GM18498 (cell line): ENCODE results near the gene GRB10.
"Not testable (repeated sequence)": the region's sequence is repeated elsewhere in the genome, so short reads cannot be mapped to it uniquely, and the experiment has no call there.

Experiments
- ATAC-seq: cut with Tn5 transposase; IDR thresholded peaks from one replicate; pipeline ENCODE4 v1.9.1; 2021; ENCODE audit warnings: mild to moderate bottlenecking, moderate library complexity; ENCODE audit not compliant: unreplicated experiment

Gene GRB10

DNA sequence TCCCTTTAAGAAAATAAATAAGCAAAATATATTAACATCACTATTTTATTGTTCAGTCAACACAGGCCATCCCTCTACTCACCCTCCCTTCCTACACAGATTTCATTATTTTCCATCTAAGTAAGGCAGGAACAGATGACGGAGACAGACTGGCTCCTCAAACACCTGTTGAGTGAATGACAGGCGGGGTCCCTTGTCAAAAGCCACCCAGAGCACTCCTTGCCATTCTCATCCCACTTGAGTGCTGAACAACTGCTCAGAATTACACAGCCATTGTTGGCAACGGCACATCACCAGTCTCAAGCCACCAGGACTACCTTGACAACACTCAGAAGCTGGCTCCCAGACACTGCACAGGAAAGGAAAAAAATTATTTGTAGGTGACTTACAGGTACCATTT, 3.3 kb downstream of the GRB10 start:
- ATAC-seq: no peak

DNA sequence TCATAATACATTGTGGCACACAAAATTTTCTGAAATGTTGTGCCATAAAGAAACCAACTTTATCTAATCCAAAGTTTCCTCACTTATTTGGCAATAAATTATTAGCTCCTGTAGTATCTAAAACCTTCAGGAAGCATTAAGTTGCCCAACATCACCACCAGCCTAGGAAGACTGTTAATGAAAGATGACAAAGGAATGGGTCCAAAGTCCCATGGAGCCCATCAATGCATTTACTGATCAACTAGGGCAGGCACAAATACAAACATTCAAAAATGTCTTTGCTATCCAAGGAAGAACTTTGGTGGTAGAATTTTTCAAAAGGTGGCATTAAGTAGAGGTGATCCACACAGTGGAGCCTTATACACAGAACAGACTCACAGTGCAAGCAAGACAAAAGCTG, 4.5 kb downstream of the GRB10 start:
- no peak for ATAC-seq

DNA sequence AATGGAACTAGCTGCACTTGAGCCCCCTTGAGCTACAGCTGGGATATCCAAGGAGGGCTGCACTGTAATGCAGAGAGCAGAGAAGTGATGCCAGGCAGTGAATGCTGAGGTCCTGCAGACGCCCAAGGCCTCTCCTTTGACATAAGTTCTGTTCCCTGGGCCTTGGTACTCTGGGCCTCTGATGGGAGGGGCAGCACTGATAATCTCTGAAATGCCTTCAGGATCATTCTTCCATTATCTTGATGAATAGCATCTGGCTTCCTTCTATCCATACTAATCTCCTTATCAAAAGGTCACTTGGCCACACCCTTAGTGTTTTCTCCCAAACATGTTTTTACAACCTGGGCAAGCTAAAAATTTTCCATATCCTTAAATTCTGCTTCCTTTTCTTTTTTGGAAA, 6.9 kb downstream of the GRB10 start:
- ATAC-seq: no peak

DNA sequence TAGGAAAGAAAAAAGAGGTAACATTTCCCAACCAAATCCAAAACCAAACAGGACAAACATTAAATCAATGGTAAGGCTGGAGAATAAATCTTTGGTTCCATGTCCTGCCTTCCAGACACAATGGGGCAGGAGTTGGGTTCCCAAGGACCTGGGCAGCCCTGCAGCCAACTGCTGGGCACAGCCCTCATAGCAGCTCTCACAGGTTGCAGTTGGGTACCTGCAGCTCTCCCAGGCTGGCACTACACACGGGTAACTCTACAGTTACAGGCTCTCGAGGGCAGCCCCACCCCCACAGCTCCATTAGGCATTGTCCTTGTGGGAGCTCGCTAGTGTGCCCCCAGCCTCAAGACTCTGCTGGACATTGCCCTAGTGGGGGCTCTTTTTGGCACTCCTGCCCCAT, 7.5 kb downstream of the GRB10 start:
- no peak for ATAC-seq

DNA sequence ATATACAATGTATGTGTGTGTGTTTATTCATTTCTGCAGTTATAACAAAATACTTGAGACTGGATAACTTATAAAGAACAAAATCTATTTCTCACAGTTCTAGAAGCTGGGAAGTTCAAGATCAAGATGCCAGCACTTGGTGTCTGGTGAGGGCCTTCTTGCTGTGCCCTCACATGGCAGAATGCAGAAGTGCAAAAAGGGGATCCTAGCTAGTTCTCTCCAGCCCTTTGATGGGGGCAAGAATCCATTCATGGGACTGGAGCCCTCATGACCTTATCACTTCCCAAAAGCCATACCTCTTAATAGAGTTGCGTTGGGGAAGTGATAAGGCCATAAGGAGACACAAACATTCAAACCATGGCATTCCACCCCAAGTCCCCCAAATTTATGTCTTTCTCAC, 8.4 kb downstream of the GRB10 start:
- no peak for ATAC-seq

DNA sequence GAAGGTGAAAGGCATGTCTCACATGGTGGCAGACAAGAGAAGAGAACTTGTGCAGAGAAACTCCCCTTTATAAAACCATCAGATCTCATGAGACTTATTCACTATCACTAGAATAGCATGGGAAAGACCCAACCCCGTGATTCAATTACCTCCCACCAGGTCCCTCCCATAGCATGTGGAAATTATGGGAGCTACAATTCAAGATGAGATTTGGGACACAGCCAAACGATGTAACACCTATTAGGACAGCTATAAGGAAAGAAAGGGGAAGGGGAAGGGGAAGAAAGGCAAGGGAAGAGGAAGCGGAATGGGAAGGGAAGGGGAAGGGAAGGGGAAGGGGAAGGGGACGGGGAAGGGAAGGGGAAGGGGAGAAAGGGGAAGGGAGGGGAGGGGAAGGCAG, 9.6 kb downstream of the GRB10 start:
- ATAC-seq: not testable (repeated sequence)

DNA sequence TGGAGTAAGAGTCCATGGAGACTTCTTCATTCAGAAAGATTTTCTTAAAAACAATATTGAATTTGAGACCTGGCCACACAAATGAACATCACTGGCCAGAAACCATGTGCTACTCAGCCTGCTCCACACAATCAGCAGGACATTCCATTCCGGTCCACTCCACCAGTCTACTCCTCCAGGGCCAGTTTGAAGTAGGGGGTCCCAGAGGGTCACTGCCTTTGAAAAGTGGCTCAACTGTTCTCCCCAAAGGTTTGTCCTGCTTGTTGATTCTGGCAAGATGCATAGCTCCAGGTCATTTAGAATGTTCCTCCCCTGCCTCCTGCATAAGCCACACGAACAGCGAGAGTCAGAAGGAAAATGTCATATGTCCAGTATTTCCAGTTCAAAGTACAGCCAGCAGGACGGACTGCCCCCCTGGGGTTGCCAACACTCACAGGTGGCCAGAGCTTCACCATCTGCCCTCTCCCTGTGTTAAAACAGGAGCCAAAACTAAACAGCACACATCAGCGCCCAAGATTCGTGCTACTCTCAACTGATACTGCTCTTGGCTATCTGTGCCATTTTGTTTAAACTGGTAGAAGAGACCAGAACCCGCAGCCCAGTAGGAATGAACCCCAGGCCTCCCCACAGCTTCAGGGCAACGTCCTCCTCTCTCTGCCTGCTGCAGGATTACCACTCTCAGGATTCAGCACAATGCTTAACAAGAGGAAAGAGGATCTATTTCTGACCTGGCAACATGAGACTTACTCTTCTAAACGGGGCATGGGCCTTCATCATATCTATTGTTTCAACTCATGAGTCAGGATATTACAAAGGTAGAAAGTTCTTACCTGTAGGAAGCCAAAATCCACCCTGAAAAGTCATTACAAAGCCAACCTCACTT, 11.3 kb downstream of the GRB10 start:
- ATAC-seq: no peak

DNA sequence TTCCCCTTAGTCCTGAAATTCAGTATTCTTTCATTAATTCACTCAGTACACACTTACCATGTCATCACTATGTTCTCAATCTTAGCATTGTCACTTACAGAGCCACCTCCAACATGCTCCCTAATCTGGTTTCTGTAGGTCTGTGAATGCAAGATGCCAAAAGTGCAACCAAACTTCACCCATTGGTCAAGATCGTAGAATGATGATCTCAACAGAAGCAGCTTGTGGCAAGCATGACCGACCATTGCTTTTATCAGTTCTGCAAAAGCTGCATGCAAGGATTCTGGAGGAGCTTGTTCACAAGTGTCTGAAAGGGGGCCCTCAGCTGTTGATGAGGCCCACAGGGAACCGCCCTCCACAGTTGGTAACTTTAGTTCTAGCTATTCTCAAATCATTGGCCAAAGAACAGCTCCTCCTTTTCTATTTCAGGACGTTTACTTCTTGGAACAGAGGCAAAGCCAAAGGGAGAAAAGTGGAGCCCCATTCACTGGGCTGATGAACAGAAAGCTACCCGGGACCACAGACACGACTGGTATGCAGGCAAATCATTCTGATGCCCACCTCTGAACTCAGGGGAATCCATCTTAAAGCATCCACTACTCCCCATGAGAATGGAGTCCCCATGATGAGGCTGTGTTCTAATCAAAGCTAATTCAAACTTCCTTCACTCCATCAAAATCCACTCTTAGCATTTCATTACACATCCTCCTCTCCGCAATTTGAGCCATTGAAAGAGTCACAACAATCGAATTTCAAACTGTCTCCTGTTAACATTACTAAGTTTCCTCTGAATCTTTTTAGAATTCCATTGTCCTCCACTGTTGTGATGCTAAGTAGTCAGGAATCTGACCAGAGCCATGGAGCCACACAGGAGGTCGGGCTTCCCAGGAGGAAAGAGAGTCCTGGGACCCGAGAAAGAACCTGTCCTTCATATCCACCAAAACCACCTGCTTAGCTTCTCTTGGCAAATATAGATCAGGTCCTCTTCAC, 13.9 kb downstream of the GRB10 start:
- ATAC-seq: no peak

DNA sequence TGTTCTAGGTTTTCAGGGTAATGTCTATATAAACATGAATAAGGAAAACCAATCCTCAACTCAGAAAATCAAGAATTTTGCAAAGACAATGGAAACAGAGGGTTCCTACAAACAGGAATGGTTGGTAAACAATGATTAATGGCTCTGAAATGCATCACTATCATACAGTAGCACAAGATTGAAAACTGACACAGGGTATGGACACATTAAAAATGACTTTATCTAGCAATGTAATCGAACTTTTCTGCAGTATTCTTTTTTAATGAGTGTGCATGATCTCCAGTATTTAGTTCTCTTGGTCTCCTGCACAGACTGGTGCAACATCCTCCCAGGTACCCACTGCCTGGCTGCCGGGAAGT, 15.9 kb downstream of the GRB10 start:
- ATAC-seq: no peak

DNA sequence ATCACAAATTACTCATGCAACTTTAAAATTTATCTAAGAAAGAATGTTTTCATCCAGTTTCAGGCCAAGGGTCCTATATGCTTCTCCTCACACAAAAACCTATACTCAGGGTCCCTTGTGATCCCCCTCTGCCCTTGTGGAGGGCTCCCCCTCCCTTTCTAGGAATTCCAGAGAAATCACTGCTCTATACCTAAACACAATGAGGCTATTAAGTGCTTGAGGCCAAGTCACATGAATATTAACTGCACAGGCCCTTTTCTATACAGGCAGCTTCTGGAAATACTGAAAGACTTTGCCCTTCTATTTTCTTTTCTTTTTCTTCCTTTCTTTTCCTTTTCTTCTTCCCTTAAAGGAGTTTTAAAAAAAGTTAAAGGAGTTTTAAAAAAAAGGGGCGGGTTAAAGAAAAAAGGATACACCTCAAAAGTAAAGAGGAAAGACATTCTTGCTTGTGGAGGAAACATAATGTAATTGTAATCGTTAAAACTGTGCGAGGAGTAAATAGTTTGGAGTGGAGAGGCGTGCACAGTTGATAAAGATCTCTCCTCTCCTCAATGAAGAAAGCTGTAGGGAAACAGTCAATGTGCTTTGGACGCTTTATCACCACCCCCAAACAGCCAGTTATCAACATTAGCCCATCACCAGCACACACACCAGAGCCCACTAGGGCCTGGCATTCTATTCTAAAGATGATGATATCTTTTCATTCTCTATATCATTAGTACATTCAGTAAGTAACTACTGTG, 16.4 kb downstream of the GRB10 start:
- no peak for ATAC-seq

DNA sequence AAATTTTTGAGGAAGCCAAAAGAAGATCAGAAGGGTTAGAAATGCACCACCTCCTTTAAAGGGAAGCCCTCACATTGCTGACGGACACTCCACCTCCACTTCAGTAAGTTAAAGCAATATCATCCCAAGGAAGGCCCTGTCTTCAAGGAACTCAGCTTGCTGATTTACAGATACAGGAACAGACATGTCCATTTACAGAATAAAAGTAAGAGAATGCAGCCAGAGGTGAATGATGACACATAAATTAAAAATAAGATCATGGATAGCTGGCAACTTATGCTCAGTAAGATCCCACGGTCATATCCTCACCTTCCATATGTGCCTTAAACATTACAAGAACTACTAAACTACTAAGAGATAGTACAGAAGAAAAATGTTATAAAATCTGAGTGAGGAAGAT, 20.4 kb downstream of the GRB10 start:
- no peak for ATAC-seq

DNA sequence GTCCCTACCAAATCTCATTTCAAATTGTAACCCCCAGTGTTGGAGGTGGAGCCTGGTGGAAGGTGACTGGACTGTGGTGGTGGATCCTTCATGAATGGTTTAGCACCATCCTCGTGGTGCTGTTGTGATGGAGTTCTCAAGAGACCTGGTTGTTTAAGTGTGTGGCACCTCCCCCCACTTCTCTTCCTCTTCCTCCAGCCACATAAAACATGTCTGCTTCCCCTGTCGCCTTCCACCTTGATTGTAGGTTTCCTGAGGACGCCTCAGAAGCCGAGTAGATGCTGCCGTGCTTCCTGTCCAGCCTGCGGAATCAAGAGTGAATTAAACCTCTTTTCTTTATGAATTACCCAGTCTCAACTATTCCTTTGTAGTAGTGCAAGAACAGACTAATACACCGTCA, 21.0 kb downstream of the GRB10 start:
- no peak for ATAC-seq

DNA sequence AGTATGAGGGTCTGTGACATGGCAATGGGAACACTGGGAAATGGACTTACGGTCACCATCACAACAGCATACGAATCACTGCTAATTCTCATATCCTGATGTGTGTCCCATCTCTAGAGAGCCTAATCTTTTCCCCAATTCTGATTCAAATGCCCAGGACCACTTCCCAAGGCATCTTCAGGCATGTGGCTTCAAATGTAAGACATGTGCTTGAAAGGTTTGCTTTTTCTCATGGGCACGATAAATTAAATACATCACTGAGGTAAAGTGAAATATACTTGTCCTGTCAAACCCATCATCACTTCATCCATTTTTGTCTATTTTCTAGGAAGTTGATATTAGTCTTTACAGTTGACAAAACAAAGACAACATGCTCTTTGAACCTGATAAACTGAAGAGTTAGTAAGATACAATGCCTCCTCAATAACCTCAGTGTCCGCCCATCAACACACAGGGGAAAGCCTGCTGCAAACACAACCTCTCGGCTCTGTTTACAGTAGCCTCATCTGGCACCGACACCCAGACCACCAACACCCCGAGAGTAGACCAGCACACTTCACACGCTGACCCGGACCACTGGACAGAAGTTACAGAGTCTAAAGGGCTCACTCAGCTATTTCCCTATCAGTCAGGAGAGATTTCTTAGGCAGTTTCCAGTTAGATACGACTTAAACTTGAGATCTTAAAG, 24.8 kb downstream of the GRB10 start:
- no peak for ATAC-seq

DNA sequence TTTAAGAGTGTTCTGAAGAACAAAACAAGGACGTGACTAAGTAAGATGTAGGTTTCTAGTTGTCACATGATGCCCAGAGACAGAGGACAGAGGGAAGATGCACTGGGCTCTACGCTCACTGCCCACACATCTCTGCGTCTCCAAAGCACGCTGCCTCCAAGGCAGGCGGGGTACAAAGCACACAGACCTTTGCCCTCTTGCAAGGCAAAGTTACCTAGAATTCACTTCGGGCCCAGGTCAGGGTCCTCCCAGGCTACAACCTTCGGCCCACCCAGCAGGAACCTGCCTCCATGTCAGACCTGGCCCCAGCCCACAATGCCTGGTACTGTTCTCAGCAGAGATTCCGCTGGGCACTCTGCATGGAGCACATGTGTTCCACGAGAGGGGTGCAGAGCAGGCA, 26.5 kb downstream of the GRB10 start:
- ATAC-seq: no peak

DNA sequence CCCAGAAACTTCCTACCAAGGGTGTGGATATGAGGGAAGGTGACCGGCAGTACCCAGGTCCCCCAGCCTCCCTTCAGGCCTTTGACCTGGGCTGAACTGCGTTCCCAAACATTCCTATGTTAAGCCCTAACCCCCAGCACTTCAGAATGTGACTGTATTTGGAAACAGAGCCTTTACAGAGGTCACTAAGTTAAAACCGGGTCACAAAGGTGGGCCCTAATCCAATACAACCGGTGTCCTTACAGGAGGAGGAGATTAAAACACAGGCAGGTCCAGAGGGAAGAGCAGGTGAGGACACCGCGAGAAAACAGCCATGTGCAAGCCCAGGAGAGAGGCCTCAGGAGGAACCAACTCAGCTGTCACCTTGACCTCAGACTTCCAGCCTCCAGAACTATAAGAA, 28.0 kb downstream of the GRB10 start:
- no peak for ATAC-seq

DNA sequence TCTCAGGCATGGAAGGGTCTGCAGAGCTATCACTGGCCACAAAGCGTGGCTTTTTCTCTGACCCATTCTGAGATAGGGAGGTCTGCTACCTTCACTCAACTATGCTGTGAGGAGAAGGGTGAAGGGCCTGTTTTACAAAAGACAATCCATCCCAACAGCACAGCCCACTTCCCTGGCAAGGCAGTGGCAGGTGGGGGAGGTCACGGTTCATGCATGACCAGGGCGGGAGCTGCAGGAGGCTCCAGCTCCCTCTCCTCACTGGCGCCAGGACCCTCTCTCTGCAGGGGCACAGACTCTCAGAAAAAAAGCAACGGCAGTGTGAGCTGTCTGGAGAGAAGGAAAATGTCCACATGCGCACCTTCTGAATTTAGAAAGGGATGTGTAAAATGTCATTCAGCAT, 28.5 kb downstream of the GRB10 start:
- no peak for ATAC-seq

DNA sequence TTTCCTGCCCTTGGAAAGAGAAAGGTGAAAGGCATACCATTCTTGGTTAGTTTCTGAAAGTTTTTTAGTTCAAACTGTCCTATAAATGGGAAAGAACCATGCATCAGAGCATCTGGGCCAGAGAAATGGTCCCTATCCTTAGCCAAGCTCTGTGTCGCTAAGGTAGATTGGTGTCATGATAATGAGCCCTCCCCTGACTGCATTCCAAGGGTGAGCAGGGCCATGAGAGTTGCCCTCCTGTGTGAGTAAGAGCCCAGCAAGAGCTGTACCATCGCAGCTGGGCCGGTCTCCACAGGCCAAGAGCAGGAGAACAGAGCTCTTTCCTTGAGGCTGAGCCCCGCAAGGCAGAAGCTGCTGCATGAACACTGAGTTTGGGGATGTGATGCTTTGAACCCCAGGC, 30.3 kb downstream of the GRB10 start:
- ATAC-seq: no peak

DNA sequence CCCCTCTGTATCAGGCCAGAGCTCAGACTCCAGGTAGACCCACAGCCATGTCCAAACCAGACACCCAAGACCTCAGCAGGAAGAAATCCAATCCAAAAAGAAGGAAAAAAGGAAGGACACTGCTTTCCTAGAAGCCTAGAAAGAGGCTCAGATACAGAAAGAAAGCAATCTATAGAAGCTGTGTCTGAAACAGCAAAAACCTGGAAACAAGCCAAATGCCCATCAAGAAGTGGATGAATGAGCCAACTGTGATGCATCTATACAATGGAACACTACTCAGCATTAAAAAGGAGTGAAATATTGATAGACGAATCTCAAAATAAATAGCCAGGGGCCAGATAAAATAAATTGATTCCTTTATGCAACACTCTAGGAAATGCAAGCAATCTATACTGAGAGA, 31.6 kb downstream of the GRB10 start:
- no peak for ATAC-seq

DNA sequence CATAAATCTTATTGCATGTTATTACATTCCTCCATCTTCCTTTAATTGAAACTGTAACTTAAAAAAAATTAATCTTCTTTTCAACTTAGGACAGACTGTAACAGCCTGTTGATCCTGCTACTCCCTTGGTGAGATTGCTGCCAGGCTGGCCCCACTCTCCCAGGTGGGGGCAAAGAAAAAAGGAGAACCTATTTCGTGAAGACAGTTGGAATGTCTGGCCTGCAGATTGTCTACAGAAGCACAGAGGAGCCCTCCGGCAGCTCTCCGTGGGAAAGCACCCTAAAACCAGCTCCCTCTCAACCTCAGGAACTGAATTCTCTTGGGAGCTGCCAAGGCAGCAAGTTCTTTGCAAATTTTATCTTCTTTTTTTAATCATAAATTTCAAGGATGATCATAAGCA, 32.8 kb downstream of the GRB10 start:
- no peak for ATAC-seq

DNA sequence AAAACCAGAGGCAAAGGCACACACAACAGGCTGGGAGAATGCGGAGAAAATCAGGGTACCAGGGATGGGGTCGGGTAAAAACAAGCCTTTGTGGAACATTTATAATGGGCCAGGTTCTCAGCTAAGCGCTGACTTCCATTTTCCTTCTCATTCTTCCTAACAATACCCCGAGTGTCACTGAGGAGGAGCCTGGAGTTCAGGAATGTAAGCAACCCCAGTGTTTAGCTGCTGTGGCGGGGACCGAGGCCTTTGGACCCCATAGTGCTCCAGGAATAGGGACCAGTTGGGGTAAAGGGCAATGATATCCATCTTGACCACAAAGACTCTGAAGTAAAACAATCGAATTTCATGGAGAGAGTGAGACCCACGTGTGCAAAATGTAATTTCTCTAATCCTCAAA, 34.2 kb downstream of the GRB10 start:
- ATAC-seq: no peak

DNA sequence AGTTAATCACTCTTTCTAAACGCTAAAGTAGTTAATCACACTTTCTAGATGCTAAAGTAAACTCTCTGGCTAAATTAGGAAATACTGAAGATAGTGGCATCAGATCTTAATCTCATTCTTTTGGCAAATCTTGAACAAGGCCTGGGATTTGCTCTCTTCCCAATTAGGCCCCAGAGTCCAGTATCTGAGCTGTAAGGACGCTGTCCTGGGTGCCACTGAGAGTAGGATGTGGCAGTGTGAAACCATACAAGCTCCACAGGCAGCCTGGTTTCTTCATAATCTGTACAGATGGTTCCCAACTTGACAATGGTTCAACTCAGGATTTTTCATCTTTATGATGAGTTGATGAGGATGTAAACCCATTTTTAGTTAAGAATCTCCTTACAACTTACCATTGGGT, 36.9 kb downstream of the GRB10 start:
- no peak for ATAC-seq
